Measurements from ENCODE around the gene TRAK1. TPM values are rescaled to one million over a fixed set of nuclear protein-coding genes. Genes with fewer than 3 reads are reported as not detected.
A peak's percentile ranks its signal among the peaks of the same experiment; 100 is the strongest.

Gene TRAK1
- total RNA-seq, 2 donors from 2014 or later = 32.3 to 48.0 TPM

DNA sequence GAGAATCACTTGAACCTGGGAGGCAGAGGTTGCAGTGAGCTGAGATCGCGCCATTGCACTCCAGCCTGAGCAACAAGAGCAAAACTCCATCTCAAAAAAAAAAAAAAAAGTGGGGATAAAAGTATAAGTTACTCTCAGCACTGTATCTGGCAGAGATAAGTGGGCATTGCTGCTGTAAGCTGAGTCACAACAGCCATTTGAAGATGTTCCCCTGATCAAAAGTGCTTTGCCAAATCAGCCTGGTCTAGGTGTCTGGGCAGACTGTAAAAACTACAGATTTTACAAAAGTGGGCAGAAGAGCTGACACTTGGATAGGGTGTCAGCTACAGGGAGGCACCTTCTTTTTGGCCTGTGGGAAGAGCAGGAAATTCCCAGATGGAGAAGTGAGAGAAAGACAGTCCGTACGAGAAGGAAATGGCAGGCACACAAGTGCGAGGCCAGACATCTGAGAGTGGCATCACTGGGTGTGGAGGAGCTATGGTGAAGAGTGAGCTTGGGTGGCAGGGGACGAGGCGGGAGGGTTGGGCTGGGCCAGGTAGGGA, 78.5 kb downstream of the TRAK1 start:
- Mint-ChIP-seq H3K27ac (no peak overlapping the region), H3K4me3 (no peak overlapping the region), H3K36me3 (no peaks in the 10 kb centered on the region), H3K4me1 (ENCODE audit: low read depth in 2 of 2) (peaks cover 32 to 35% of the 10 kb centered on the region in 2 donors), H3K27me3 (no peaks in the 10 kb centered on the region), H3K9me3 (no peaks in the 10 kb centered on the region)
- DNase-seq (ENCODE audit: low spot score) (no peak), ATAC-seq (no peak)

DNA sequence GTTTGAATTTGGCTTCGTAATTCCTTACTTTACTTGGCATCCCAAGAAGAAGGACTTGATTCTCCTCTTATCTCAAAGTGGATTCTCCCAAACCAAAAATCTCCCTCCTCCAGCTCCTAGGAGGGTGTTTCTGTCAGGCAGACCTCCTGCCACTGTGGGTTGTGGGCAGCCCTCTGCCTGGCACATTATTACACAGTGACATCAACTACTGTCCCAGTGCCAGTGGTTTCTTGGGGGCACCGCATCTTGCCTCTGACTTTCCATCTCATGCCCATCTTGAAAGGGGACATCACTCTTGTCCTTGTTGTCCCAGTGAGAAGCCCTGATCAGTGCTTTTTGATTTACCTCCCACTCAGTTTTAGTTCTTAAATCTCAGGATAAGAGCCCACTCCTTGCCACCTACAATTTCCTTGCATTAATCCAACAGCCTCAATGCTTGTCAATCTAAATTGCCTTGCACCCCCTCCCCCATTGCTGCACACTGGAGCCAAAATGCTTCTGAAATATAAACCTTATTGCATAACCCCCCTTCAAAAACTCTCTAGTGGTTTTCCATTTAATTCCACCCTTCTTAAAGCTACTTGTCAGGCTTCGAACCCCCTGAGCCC, 81.0 kb downstream of the TRAK1 start:
- Mint-ChIP-seq H3K9me3 (no peaks in the 10 kb centered on the region), H3K4me1 (ENCODE audit: low read depth in 2 of 2) (peaks cover 31 to 32% of the 10 kb centered on the region in 2 donors), H3K36me3 (no peaks in the 10 kb centered on the region), H3K4me3 (no peak overlapping the region), H3K27ac (peak overlapping the region in 1 of 2 donors; percentile 55), H3K27me3 (no peaks in the 10 kb centered on the region)
- ATAC-seq (no peak), DNase-seq (ENCODE audit: low spot score) (no peak)

DNA sequence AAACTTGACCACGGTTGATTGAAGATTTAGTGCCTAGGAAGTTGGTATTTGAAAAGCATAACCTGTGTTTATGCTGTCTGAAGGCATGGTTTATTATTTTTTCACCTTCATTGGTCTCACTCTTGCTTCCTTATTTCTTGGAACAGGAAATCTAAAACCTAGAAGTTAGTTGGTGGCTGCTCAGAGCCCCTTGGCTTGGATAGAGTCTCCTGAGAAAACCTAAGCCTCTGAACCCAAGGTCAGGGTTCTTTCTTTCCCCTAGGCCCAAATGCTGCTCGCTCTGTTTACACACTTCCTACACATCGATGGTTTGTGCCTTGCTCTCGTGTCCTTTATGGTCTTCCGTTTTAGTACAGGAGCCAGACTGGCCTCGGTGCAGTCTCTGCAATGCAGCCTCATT, 82.2 kb downstream of the TRAK1 start:
- peaks cover 5% of the 10 kb centered on the region for H3K36me3 Mint-ChIP-seq
- H3K27me3 Mint-ChIP-seq = no peaks in the 10 kb centered on the region
- no peak overlapping the region for H3K4me3 Mint-ChIP-seq
- ATAC-seq = no peak
- H3K9me3 Mint-ChIP-seq = no peaks in the 10 kb centered on the region
- H3K27ac Mint-ChIP-seq = peak overlapping the region in 1 of 2 donors; percentile 42
- H3K4me1 Mint-ChIP-seq (ENCODE audit: low read depth in 2 of 2) = peaks cover 31 to 38% of the 10 kb centered on the region in 2 donors
- DNase-seq (ENCODE audit: low spot score) = no peak

DNA sequence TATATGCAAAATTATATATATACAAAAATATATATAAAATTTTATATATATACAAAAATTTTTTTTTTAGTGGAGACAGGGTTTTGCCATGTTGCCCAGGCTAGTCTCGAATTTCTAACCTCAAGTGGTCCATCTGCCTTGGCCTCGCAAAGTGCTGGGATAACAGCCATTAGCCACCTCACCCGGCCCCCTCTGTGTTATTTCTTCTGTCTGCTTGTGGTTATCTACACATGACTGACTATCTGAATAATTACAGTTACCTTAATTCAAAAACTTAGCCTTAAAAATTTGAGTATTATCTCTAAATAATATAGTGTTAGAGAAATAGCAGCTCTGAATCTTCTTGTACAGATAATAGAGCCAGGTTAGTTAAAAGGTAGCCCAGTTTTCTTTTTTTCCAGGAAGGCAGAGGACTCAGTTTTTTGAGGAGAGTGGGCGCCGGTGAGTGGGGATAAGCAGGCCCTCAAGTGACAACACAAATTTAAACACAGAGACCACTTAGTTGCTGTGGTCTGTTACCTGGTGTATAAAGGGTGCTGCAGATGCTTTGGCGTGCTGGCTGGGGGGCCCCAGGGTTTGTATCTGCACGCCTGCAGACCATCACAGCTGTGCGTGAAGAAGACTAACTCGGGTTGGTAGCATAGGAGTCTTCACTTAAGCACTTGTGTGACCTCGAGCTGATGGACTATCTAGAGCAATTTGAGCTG, 83.7 kb downstream of the TRAK1 start:
- H3K9me3 Mint-ChIP-seq = no peaks in the 10 kb centered on the region
- H3K27me3 Mint-ChIP-seq = no peaks in the 10 kb centered on the region
- H3K27ac Mint-ChIP-seq = no peak overlapping the region
- H3K36me3 Mint-ChIP-seq = peaks cover 6% of the 10 kb centered on the region
- H3K4me3 Mint-ChIP-seq = no peak overlapping the region
- no peak for ATAC-seq
- H3K4me1 Mint-ChIP-seq (ENCODE audit: low read depth in 2 of 2) = peaks cover 30 to 39% of the 10 kb centered on the region in 2 donors
- no peak for DNase-seq (ENCODE audit: low spot score)

DNA sequence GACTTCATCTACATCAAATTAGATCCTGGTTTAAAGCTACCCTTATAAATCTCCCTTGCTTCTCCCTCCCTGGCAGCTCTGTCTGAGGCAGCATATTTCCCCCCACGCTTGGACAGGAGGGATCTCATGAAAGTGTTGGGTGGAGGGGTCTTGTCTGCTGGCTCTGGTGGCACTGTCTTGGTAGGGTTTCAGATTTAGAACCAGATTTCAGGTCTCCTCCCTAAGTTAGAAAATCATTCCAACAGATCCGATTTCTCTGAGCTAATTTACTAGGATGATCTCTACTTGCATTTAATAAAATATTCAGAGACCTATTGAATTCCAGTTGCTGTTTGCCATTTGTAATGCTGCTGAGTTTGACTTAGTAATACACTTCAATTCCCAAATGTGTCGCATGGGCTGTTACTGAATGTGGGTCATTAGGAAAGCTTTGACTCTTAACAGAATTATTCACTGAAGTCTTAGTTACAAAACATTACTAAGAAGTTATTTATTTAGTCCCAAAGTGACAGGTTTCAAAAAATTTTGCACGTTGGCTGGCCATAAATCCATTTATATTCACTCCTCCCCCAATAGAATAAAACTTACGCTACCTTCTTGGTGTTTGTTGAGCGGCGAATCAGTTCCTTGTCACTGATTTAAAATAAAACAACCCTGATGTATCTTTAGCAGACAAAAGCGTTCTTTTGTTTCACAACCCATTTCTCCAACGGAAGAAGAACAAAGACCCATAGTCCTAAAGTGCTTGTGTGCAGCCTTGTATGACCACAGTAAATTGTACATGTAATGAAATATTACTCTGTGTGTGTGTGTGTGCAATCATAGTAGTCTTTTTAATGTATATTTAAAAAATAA, 84.5 kb downstream of the TRAK1 start:
- ATAC-seq (no peak), DNase-seq (ENCODE audit: low spot score) (no peak)
- Mint-ChIP-seq H3K27ac (no peak overlapping the region), H3K4me3 (no peak overlapping the region), H3K9me3 (no peaks in the 10 kb centered on the region), H3K4me1 (ENCODE audit: low read depth in 2 of 2) (peaks cover 29 to 35% of the 10 kb centered on the region in 2 donors), H3K27me3 (no peaks in the 10 kb centered on the region), H3K36me3 (peaks cover 6% of the 10 kb centered on the region)

DNA sequence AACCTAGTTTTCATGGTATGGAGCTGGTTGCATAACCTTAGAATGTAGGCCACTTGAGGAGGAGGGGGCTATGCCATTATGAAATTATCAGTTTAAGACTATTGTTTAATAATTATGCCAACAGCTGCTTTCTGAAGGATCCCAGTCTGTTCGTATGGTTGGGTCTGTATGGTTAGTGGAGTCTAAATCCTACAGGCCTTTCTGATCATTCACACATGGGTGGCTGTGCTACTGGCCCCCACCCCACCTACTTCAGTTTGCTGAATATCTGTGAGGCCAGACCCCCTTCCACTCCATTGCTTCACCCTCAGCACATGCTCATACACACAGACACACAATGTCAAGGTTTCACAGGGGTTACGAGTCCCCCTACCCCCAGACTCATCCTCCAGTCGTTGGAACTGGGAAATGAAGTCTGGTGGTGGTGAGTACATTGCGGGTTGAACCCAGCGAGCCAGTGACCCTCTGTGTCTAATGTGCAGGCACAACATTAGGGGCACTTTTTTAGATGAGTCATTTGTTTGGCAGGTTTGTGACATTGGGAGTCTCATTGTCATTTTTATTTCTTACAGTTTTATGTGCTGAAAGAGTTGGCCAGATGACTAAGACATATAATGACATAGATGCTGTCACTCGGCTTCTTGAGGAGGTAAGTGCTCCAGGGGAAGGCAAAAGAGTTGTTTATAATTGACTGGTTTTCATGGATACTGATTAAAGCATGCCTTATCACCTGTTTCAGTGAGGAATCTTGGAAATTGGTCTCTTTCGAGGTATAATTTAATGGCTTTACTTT, 85.3 kb downstream of the TRAK1 start:
- Mint-ChIP-seq H3K27ac (no peak overlapping the region), H3K36me3 (peaks cover 6% of the 10 kb centered on the region), H3K9me3 (no peaks in the 10 kb centered on the region), H3K27me3 (no peaks in the 10 kb centered on the region), H3K4me1 (ENCODE audit: low read depth in 2 of 2) (peaks cover 25 to 35% of the 10 kb centered on the region in 2 donors), H3K4me3 (no peak overlapping the region)
- DNase-seq (ENCODE audit: low spot score) (no peak), ATAC-seq (no peak)

DNA sequence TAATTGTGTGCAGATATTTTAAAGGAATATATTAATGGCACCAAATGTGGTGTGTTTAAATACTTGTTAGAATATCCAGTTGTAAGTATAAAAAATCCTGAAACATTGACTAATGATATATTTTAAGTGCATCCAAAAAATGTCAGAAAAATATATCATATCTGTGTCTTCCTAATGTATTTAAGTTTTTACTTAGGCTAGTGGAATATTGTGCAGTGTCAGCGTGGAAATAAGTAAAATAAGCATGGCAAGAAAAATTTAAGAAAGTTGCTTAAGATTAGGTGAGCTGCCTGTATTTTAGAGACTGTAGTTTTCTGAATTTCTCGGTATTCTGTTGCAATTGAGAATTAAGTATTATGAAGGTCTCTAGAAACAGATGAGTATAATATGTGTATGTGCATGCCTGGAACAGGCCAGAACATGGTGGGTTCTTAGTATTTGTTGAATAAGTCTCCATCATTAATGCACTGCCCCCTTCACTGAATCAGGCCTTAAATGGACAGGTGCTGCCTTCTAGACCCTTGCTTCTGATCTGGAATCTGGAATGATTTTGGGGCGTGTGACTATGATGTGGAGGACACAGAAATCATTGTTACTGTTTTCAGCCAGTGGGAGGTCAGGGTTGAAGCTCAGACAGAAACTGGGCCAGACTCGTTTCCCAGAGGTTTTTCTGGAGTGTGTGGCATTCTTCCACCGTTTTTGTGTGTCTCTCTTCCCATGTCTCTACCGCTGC, 86.1 kb downstream of the TRAK1 start:
- ATAC-seq (no peak), DNase-seq (ENCODE audit: low spot score) (no peak)
- Mint-ChIP-seq H3K4me3 (no peak overlapping the region), H3K27ac (no peak overlapping the region), H3K27me3 (no peaks in the 10 kb centered on the region), H3K36me3 (peaks cover 6% of the 10 kb centered on the region), H3K4me1 (ENCODE audit: low read depth in 2 of 2) (peaks cover 18 to 27% of the 10 kb centered on the region in 2 donors), H3K9me3 (no peaks in the 10 kb centered on the region)

DNA sequence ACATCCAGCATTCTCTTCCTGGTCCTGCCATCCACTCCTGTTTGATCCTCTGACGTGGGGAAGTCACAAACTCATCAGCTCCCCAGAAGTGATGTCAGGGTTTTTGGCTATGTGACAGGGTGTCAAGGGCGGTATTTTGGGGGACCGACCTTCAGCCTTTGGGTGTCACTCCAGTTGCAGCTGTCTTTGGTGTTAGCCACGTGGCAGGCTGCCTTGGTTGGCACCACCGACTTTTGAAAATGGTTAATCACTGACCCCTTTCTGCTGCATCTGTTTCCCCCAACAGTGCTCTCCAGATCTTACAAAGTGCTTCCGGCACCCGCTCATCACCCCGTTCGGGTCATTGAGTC, 86.6 kb downstream of the TRAK1 start:
- H3K4me3 Mint-ChIP-seq = no peak overlapping the region

DNA sequence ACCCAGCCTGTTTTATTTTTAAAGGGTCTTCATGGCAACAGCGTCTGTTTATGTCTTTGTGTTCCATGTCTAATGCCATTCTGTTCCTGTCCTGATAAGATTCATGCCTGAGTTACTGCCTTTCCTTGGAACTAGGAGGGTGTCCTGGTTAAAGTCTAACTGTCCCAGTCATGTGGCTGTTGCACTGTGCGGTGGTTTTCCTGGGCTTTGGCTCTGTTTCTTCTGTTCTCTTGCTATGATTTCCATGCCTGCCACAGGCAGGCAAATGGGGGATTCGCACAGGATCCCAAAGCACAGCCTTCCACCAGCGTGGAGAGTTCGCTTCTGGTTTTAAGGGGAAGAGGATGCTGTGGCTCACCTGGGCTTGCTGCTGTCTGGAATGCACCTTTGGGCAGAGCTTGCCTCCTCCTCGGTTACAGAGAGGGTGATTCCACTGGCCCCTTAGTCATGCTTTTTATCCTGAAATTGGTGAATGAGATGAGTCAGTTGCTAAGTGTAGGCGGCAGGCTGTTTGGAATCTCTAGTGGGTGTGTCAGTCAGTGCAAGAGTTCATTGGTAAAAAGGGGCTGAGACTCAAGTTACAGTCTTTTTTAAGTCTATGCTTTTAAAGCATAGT, 88.1 kb downstream of the TRAK1 start:
- Mint-ChIP-seq H3K4me3 (no peak overlapping the region), H3K27me3 (no peaks in the 10 kb centered on the region), H3K4me1 (ENCODE audit: low read depth in 2 of 2) (peaks cover 2 to 11% of the 10 kb centered on the region in 2 donors), H3K9me3 (no peaks in the 10 kb centered on the region), H3K27ac (peak overlapping the region in 1 of 2 donors; percentile 50), H3K36me3 (peaks cover 6% of the 10 kb centered on the region)
- ATAC-seq (peak in 1 of 2 donors; percentile 20), DNase-seq (ENCODE audit: low spot score) (no peak)

More for the DNA sequence above, 86.6 kb downstream of the TRAK1 start:
- no peaks in the 10 kb centered on the region for H3K27me3 Mint-ChIP-seq
- H3K9me3 Mint-ChIP-seq = no peaks in the 10 kb centered on the region
- no peak for DNase-seq (ENCODE audit: low spot score)
- H3K36me3 Mint-ChIP-seq = peaks cover 6% of the 10 kb centered on the region
- H3K4me1 Mint-ChIP-seq (ENCODE audit: low read depth in 2 of 2) = peaks cover 13 to 21% of the 10 kb centered on the region in 2 donors
- ATAC-seq = no peak
- no peak overlapping the region for H3K27ac Mint-ChIP-seq

DNA sequence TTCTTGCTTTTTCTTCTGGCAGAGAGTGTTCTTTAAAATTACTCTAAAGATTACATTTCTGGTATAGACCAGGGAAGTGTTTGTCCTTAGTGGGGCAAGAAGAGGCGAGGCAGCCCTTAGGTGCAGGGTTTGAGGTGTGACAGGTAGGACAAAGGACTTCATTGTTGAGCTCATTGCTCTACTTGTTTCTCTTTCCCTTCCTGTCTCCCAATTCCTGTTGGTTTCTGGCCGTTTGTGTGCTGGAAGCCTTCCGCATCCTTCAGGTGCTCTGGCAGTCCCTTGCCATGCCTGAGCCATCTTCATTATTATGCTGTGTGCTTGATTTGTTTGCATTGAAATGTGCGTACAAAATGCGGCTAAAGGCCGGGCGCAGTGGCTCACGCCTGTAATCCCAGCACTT, 89.7 kb downstream of the TRAK1 start:
- no peaks in the 10 kb centered on the region for H3K9me3 Mint-ChIP-seq
- DNase-seq (ENCODE audit: low spot score) (no peak), ATAC-seq (no peak)
- H3K4me3 Mint-ChIP-seq = no peak overlapping the region
- peaks cover 2 to 11% of the 10 kb centered on the region in 2 donors for H3K4me1 Mint-ChIP-seq (ENCODE audit: low read depth in 2 of 2)
- H3K36me3 Mint-ChIP-seq = peaks cover 6% of the 10 kb centered on the region
- H3K27me3 Mint-ChIP-seq = no peaks in the 10 kb centered on the region
- no peak overlapping the region for H3K27ac Mint-ChIP-seq

DNA sequence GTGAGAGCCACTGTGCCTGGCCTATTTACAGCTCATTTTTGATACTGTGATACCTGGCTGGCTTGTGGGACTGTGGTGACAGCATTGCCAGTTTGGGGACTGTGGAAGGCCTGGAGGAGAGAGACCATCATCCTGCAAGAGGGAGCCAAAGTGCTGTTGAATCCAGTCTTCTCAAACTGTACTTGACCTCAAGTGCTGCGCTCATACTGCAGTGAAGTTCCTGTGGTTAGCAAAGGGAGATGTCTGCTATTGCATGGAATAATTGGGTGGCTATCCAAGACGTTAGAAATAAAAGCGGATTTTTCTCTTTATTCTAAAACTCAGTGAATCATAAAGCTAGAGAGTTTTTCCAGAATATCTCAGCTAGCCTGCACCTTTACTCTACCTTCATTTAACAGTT, 91.4 kb downstream of the TRAK1 start:
- no peak overlapping the region for H3K27ac Mint-ChIP-seq
- peaks cover 2 to 11% of the 10 kb centered on the region in 2 donors for H3K4me1 Mint-ChIP-seq (ENCODE audit: low read depth in 2 of 2)
- no peaks in the 10 kb centered on the region for H3K9me3 Mint-ChIP-seq
- ATAC-seq = no peak
- no peak for DNase-seq (ENCODE audit: low spot score)
- H3K36me3 Mint-ChIP-seq = peaks cover 6% of the 10 kb centered on the region
- no peaks in the 10 kb centered on the region for H3K27me3 Mint-ChIP-seq
- no peak overlapping the region for H3K4me3 Mint-ChIP-seq

DNA sequence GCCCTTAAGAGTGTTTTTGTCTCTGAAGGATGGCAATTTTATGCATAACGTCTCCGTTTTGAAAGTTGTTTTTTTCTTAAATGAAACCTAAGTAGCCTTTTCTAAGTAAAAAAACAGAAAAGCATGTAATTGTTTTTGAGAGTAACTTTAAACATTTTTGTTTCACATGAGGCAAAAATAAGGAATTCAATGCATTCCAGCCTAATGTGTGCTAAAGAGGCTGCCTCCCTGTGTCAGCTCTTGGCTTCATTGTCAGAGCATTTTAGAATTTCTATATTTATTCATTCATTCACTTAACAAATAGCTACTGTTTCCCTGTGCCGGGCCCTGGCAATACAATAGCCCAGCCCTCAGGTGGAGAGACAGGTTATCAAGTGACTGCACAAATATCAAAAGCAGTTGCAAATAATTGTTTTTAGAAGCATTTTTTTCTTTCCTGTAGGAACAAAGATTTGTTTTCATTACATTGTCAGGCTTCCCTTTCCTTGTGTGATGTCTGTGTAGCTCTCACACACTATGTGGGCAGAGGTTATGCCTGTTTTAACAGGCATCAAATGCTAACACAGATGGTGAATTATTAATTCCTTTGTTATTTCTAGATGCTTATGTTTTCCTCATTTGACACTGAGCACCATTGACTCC, 93.0 kb downstream of the TRAK1 start:
- no peaks in the 10 kb centered on the region for H3K27me3 Mint-ChIP-seq
- H3K9me3 Mint-ChIP-seq = no peaks in the 10 kb centered on the region
- ATAC-seq (no peak), DNase-seq (ENCODE audit: low spot score) (no peak)
- no peak overlapping the region for H3K27ac Mint-ChIP-seq
- H3K4me1 Mint-ChIP-seq (ENCODE audit: low read depth in 2 of 2) = peaks cover 2 to 4% of the 10 kb centered on the region in 2 donors
- H3K36me3 Mint-ChIP-seq = no peaks in the 10 kb centered on the region
- no peak overlapping the region for H3K4me3 Mint-ChIP-seq
